Gastrocnemius medialis (tissue), 4 donors: ENCODE results near the gene FAHD2A. TPM values are rescaled to one million over a fixed set of nuclear protein-coding genes. Genes with fewer than 3 reads are reported as not detected.

Source experiments
- ATAC-seq, 2 donors: fragments of 150-250 bp; one replicate each; pipeline ENCODE4 v1.9.1; 2016
- DNase-seq, 2 donors: peaks; one replicate each; pipeline ENCODE4 v3.0.0-alpha.2; 2019
- H3K27ac ChIP-seq, 4 donors: fragments of 200-600 bp; sonication (generic); 1 replicate in 1 of 4; 2 replicates in 3 of 4; pipeline ENCODE4 v1.5.1; 2016 to 2018; ENCODE audit warnings: mild to moderate bottlenecking in 2 of 4, moderate library complexity in 1 of 4
- H3K27me3 ChIP-seq, 3 donors: fragments of 200-600 bp; sonication (generic) in 2 of 3; 1 replicate in 1 of 3; 2 replicates in 2 of 3; pipeline versions ENCODE4 v1.5.1 to v1.6.0; 2016 to 2019; ENCODE audit warnings: mild to moderate bottlenecking in 1 of 3, moderate library complexity in 1 of 3
- H3K36me3 ChIP-seq, 2 donors: fragments of 200-600 bp; sonication (generic) in 1 of 2; one replicate each; pipeline ENCODE4 v1.5.1; 2017 to 2018
- H3K4me1 ChIP-seq, 2 donors: fragments of 200-600 bp; sonication (generic) in 1 of 2; one replicate each; pipeline ENCODE4 v1.5.1; 2016 to 2017; ENCODE audit warnings: mild to moderate bottlenecking in 2 of 2
- H3K4me3 ChIP-seq, 4 donors: fragments of 200-600 bp; sonication (generic) in 3 of 4; 1 replicate in 1 of 4; 2 replicates in 3 of 4; pipeline ENCODE4 v1.5.1; 2016 to 2019; ENCODE audit warnings: mild to moderate bottlenecking in 2 of 4
- H3K9me3 ChIP-seq, 3 donors: fragments of 200-600 bp; sonication (generic) in 2 of 3; 1 replicate in 1 of 3; 2 replicates in 2 of 3; pipeline ENCODE4 v1.5.1; 2016 to 2019
- POLR2A ChIP-seq, 2 donors: fragments of 450-650 bp; IDR thresholded peaks; one replicate each; pipeline ENCODE4 v1.6.1; 2017; ENCODE audit warnings: antibody characterized with exemption in 2 of 2, mild to moderate bottlenecking in 2 of 2, moderate library complexity in 2 of 2
- in situ Hi-C, 4 donors: fragments of 200-750 bp; cut with MboI; loops; one replicate each; pipeline versions ENCODE4 v1.15.0 to v1.8.0; 2017; ENCODE audit warnings: low sequenced_read_pairs in 4 of 4
- intact Hi-C: fragments of 100-400 bp; cut with DNase I; formaldehyde crosslinking; loops from one replicate; pipeline ENCODE4 v1.15.1; 2023; ENCODE audit warnings: low total_unique reads
- total RNA-seq, 4 donors: library from RNA; depleted of rRNA; stranded (reverse); fragments of >200 nt; gene quantifications; one replicate each; pipeline versions ENCODE4 v1.1.0 to v1.2.3, GENCODE V29; 2016
- TF ChIP-seq, protein P1 (sequence below), 5 experiments: fragments of 450-650 bp in 3 of 5; fragments of 200-600 bp in 2 of 5; sonication (generic) in 2 of 5; IDR thresholded peaks in 4 of 5; conservative IDR thresholded peaks in 1 of 5; 1 replicate in 4 of 5; 2 replicates in 1 of 5; pipeline ENCODE4 v1.5.1; 2016 to 2019; ENCODE audit warnings: antibody characterized with exemption in 5 of 5, mild to moderate bottlenecking in 3 of 5, moderate library complexity in 3 of 5

The FAHD2A gene
- total RNA-seq, 4 donors from 2014 or later: 18.4 to 28.3 (median 27.0) TPM

DNA sequence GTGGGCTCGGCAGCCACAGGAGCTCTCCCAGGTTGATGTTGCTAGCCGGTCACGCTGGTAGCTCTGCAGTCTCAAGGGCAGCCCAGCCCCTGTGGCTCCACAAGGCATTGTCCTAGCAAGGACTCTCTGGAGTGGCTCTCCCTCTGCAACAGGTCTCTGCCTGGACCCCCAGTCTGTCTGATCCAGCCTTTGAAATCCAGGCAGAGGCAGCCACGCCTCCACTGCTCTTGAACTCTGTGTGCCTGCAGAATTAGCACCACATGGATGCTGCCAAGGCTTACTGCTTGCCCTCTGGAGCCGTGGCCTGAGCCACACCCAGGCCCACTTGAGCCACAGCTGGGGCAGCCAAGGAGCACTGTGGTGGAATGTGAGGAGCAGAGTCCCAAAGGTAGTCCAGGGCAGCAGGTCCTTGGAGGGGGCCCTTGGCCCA lies 43.0 kb upstream of the FAHD2A start:
- H3K4me1 ChIP-seq: no peaks in the 10 kb centered on the region
- no peaks in the 10 kb centered on the region for H3K9me3 ChIP-seq
- no peak overlapping the region for H3K4me3 ChIP-seq
- no peak for ATAC-seq
- intact Hi-C loops: no loop called here
- H3K27ac ChIP-seq: no peak overlapping the region
- no peaks in the 10 kb centered on the region for H3K36me3 ChIP-seq
- in situ Hi-C loops: no loop called here
- TF ChIP-seq, protein P1, sequence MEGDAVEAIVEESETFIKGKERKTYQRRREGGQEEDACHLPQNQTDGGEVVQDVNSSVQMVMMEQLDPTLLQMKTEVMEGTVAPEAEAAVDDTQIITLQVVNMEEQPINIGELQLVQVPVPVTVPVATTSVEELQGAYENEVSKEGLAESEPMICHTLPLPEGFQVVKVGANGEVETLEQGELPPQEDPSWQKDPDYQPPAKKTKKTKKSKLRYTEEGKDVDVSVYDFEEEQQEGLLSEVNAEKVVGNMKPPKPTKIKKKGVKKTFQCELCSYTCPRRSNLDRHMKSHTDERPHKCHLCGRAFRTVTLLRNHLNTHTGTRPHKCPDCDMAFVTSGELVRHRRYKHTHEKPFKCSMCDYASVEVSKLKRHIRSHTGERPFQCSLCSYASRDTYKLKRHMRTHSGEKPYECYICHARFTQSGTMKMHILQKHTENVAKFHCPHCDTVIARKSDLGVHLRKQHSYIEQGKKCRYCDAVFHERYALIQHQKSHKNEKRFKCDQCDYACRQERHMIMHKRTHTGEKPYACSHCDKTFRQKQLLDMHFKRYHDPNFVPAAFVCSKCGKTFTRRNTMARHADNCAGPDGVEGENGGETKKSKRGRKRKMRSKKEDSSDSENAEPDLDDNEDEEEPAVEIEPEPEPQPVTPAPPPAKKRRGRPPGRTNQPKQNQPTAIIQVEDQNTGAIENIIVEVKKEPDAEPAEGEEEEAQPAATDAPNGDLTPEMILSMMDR (IDR thresholded peaks at IDR 0.05 in 4 of 5, conservative IDR thresholded peaks at IDR 0.05 in 1 of 5): no peak
- no peak for TF ChIP-seq POLR2A (IDR thresholded peaks at IDR 0.05)
- no peak for DNase-seq
- no peaks in the 10 kb centered on the region for H3K27me3 ChIP-seq

DNA sequence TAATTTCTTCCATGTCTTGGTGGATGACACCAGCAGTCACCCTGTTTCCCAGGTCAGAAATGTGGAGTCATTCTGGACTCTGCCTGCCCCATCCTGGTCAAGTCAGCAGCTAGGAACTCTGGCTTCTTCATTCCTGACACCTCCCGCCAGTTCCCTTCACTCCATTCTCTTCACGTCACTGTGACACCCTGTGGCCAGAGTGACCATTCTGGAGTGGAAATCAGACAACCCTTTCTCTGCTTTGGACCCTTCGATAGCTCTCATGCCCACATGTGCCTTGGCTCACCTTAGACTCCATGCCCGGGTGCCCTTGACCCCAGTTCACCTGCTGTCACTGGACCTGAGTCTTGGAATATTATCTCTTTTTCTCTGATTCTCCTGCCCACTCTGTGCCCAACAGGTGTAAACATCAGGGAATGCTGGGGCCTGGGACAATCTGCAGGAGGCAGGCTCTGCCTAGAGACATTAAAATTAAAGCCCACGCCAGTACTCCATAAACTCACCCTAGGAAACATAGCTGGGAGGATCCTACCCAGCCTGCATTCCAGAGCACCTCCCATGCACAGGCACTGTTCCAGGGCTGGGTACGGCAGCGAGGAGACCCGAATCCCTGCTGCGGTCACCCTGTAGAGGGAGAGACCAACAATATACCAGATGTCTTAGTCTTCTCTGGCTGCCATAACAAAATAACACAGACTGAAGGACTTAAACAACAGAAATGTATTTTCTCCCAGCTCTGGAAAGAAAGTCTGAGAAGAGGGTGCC lies 41.1 kb upstream of the FAHD2A start:
- Histone ChIP-seq H3K4me3 (no peak overlapping the region), H3K27me3 (no peaks in the 10 kb centered on the region), H3K36me3 (no peaks in the 10 kb centered on the region), H3K9me3 (no peaks in the 10 kb centered on the region), H3K4me1 (no peaks in the 10 kb centered on the region), H3K27ac (no peak overlapping the region)
- TF ChIP-seq, protein P1 (IDR thresholded peaks at IDR 0.05 in 4 of 5, conservative IDR thresholded peaks at IDR 0.05 in 1 of 5): no peak
- TF ChIP-seq POLR2A (IDR thresholded peaks at IDR 0.05): no peak
- in situ Hi-C loops (no loop called here), intact Hi-C loops (no loop called here)
- no peak for ATAC-seq
- no peak for DNase-seq

DNA sequence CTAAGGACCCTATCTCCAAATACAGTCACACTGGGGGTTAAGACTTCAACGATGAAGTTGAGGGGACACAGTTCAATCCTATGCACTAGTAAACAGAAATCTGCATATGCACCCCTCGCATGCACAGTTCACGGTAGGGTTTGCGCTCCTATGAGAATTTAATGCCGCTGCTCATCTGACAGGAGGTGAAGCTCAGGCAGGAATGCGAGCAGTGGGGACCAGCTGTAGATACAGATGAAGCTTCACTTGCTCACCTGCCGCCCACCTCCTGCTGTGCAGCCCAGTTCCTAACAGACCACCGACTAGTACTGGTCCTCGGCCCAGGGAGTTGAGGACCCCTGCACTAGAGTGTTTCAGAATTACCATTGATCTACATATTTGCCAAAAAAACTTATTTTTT lies 40.0 kb upstream of the FAHD2A start:
- TF ChIP-seq POLR2A (IDR thresholded peaks at IDR 0.05): no peak
- TF ChIP-seq, protein P1 (IDR thresholded peaks at IDR 0.05 in 4 of 5, conservative IDR thresholded peaks at IDR 0.05 in 1 of 5): no peak
- H3K27ac ChIP-seq: no peak overlapping the region
- in situ Hi-C loops (no loop called here), intact Hi-C loops (no loop called here)
- DNase-seq (no peak), ATAC-seq (no peak)
- no peaks in the 10 kb centered on the region for H3K9me3 ChIP-seq
- no peaks in the 10 kb centered on the region for H3K27me3 ChIP-seq
- H3K36me3 ChIP-seq: no peaks in the 10 kb centered on the region
- no peak overlapping the region for H3K4me3 ChIP-seq
- no peaks in the 10 kb centered on the region for H3K4me1 ChIP-seq

DNA sequence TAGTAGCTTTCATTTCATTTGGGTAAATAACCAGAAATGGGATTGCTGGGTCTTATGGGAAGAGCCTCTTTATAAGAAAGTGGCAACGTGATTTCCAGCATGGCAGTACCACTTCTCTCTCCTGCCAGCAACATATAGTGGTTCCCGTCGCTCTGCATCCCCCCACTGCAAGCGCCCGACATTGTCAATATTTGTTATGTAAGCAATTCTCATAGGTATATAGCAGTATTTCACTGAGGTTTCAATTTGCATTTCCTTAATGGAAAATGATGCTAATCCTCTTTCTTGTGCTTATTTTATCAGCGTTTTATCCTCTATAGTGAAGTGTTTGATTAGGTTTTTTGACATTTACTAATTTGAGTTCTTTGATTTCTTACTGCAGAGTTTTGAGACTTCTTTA lies 36.0 kb upstream of the FAHD2A start:
- ATAC-seq (no peak), DNase-seq (no peak)

More for the DNA sequence above, 36.0 kb upstream of the FAHD2A start:
- no peak overlapping the region for H3K27ac ChIP-seq
- H3K36me3 ChIP-seq: no peaks in the 10 kb centered on the region
- TF ChIP-seq, protein P1 (IDR thresholded peaks at IDR 0.05 in 4 of 5, conservative IDR thresholded peaks at IDR 0.05 in 1 of 5): no peak
- no peak for TF ChIP-seq POLR2A (IDR thresholded peaks at IDR 0.05)
- H3K4me3 ChIP-seq: no peak overlapping the region
- no peaks in the 10 kb centered on the region for H3K27me3 ChIP-seq
- in situ Hi-C loops: no loop called here
- intact Hi-C loops: no loop called here
- H3K9me3 ChIP-seq: no peaks in the 10 kb centered on the region
- no peaks in the 10 kb centered on the region for H3K4me1 ChIP-seq
